Fibroblast of skin of left biceps (primary cell): Measurements from ENCODE around the gene DOCK4.

Experiments
- DNase-seq, 2 experiments: peaks; one replicate each; pipeline ENCODE4 v3.0.0-alpha.2; 2013; ENCODE audit warnings: low read depth in 2 of 2

The DOCK4 gene

GRCh38 chr7:111770116-111770515 lies 436.1 kb downstream of the DOCK4 start:
- DNase-seq: no peak

- DNase-seq: no peak
Observed at GRCh38 chr7:111765751-111766643, 440.2 kb downstream of the DOCK4 start.

GRCh38 chr7:111763221-111763801 lies 442.9 kb downstream of the DOCK4 start:
- no peak for DNase-seq

GRCh38 chr7:111762799-111763198 lies 443.4 kb downstream of the DOCK4 start:
- no peak for DNase-seq

GRCh38 chr7:111762211-111762610 lies 444.0 kb downstream of the DOCK4 start:
- no peak for DNase-seq

- DNase-seq: no peak
Observed at GRCh38 chr7:111760043-111760442, 446.2 kb downstream of the DOCK4 start.

- no peak for DNase-seq
Observed at GRCh38 chr7:111758332-111758731, 447.9 kb downstream of the DOCK4 start.

GRCh38 chr7:111756687-111757178 lies 449.5 kb downstream of the DOCK4 start:
- peak in 1 of 2 experiments; percentile 39 for DNase-seq

- no peak for DNase-seq
Observed at GRCh38 chr7:111755383-111755782, 450.8 kb downstream of the DOCK4 start.

- no peak for DNase-seq
Observed at GRCh38 chr7:111753968-111754367, 452.2 kb downstream of the DOCK4 start.

GRCh38 chr7:111752022-111752582 lies 454.1 kb downstream of the DOCK4 start:
- no peak for DNase-seq

GRCh38 chr7:111750878-111751277 lies 455.3 kb downstream of the DOCK4 start:
- no peak for DNase-seq

GRCh38 chr7:111750228-111750627 lies 456.0 kb downstream of the DOCK4 start:
- no peak for DNase-seq

GRCh38 chr7:111749625-111750024 lies 456.6 kb downstream of the DOCK4 start:
- no peak for DNase-seq

GRCh38 chr7:111747718-111748117 lies 458.5 kb downstream of the DOCK4 start:
- DNase-seq: no peak

- no peak for DNase-seq
Observed at GRCh38 chr7:111746950-111747349, 459.2 kb downstream of the DOCK4 start.

- DNase-seq: peak; percentile 86 to 87
Observed at GRCh38 chr7:111744501-111745155, 461.6 kb downstream of the DOCK4 start.

- DNase-seq: no peak
Observed at GRCh38 chr7:111743244-111743847, 462.9 kb downstream of the DOCK4 start.

GRCh38 chr7:111741811-111742240 lies 464.4 kb downstream of the DOCK4 start:
- no peak for DNase-seq

GRCh38 chr7:111740942-111741341 lies 465.3 kb downstream of the DOCK4 start:
- no peak for DNase-seq

- DNase-seq: no peak
Observed at GRCh38 chr7:111736552-111736874, 469.7 kb downstream of the DOCK4 start.
